Stimulated activated CD8-positive, alpha-beta memory T cell treated with anti-CD3 and anti-CD28 coated beads, Interleukin-7, amount 100 ng/mL, for 1 hour (primary cell): Measurements from ENCODE around the gene TLR2.

ENCODE experiments used
- DNase-seq, 2 donors: peaks; one replicate each; pipeline ENCODE4 v3.0.0-alpha.2; 2020; ENCODE audit warnings: low read depth in 2 of 2

TLR2 gene

GRCh38 chr4:153684182-153684970 is at the start of gene TLR2:
TLR2 (plus strand) TSS chr4:153684280; CDS start chr4:153702908, 18,628 bp downstream.
- peak; percentile 17 to 23 for DNase-seq

- DNase-seq: no peak
These were observed 49.2 kb upstream of the TLR2 start for GRCh38 chr4:153634738-153635353.

GRCh38 chr4:153635846-153636245 is 48.2 kb upstream of the TLR2 start:
- DNase-seq: no peak

GRCh38 chr4:153637201-153637600 is 46.9 kb upstream of the TLR2 start:
- no peak for DNase-seq

- no peak for DNase-seq
These were observed 46.1 kb upstream of the TLR2 start for GRCh38 chr4:153638011-153638410.

GRCh38 chr4:153638999-153639398 is 45.1 kb upstream of the TLR2 start:
- no peak for DNase-seq

GRCh38 chr4:153639833-153640802 is 44.0 kb upstream of the TLR2 start:
- no peak for DNase-seq

GRCh38 chr4:153641532-153641931 is 42.5 kb upstream of the TLR2 start:
- no peak for DNase-seq

- no peak for DNase-seq
These were observed 40.4 kb upstream of the TLR2 start for GRCh38 chr4:153643406-153644383.

DNA sequence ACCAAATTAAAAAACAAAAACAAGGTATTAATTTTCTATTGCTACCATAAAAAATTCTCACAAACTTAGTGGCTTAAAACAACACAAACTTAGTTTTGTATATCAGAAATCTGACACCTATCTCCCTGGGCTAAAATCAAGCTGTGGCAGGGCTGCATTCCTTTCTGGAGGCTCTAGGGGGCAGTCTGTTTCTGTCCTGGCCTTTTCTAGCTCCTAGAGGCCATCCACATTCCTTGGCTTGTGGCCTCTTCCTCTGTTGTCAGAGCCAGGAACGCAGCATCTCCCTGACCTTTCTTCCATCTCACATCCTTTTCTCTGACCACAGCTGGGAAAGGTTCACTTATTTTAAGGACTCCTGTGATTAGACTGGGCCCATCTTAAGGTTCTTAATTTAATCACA is 38.9 kb upstream of the TLR2 start:
- DNase-seq: no peak

DNA sequence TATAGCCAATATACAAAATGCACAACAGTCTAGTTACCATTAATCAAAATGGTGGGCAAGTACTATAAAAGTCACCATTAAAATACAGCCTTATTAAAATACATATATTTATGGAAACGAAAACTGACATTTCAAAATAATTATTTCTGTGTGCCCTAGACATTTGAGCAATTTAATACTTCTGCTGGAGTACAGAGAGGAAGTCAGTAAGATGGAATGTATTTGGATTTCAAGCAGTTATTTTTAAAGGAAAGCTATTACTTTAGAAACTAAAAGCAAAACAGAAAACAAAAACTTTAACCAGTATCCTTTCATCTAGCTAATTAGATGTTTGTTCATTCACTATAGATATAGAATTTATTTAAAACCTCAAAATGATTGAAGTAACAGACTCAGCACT is 37.8 kb upstream of the TLR2 start:
- DNase-seq: no peak

GRCh38 chr4:153646978-153647377 is 37.1 kb upstream of the TLR2 start:
- DNase-seq: no peak

- no peak for DNase-seq
These were observed 36.1 kb upstream of the TLR2 start for GRCh38 chr4:153647975-153648374.

DNA sequence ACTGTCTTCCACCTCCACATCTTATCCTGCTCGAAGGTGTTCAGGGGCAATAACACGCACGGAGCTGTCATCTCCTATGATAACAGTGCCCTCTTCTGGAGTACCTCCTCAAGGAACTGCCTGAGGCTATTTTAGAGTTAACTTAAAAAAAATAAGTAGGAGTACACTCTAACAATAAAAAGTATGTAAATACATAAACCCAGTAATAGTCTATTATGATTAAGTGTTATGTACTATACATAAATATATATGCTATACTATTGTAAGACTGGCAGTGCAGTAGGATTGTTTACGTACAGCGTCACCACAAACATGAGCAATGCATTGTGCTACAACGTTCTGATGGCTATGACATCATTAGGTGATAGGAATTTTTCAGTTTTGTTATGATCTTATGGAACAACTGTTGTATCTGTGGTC is 34.5 kb upstream of the TLR2 start:
- no peak for DNase-seq

GRCh38 chr4:153651116-153651515 is 33.0 kb upstream of the TLR2 start:
- no peak for DNase-seq

DNA sequence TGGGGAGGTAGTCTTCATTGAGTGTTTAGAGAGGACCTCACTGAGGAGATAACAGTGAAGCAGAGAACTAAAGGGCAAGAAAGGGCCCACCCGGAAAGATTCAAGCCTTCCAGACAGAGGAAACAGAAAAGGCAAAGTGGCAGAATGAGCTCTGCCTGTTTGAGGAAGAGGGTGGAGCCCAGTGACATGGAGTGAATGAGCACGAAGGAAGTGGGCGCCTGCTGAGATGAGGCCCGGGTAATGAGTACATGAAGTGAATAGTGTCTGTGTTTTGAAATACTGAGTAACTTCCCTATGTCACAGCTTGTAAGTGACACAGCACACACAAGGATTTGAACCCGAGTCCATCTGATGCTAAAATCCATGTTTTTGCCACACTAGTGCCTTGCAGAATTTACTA is 32.5 kb upstream of the TLR2 start:
- peak; percentile 3 to 11 for DNase-seq

DNA sequence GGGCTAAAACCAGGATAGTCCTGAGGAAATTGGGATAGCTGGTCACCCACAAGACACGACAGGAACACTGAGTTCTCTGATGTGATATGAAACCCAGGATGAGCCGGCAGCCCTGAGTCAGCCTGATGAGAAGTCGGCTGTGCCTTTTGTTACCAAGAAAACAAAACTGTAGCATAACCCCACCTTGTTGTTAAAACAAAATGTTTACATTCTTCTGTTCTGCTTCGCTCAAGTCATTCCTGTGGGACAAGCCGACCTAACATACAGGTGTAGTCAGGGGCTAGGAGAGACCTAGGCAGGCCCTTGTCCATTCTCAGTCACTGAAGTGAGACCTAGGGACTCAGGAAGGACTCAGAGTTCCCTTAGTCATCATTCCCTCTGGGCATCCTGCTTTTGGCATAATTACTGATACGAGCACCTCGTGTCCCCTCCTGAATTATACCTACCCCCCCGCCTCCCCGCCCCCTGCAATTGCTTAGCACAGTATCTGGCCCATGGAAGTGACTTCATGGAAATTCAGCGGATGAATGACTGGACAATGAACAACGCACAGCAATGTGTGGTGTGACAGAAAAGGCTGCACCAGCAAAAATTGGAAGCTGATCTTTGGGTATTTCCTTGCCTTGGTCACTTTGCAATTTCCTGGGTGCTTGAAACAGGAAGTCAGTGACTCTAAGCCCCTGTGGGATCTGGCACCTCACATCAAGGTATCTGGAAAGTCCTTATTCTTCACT is 31.9 kb upstream of the TLR2 start:
- no peak for DNase-seq

- no peak for DNase-seq
These were observed 29.0 kb upstream of the TLR2 start for GRCh38 chr4:153655002-153655541.

- DNase-seq: no peak
These were observed 28.2 kb upstream of the TLR2 start for GRCh38 chr4:153655928-153656327.

GRCh38 chr4:153661215-153661822 is 22.8 kb upstream of the TLR2 start:
- no peak for DNase-seq
